ENCODE measurements around the gene IRAK1.

IRAK1 gene

GRCh38 chrX:154014429-154015380 is 5.0 kb downstream of the IRAK1 start:
- no peak for DNase-seq
- H3K36me3 ChIP-seq (replicated peaks; ENCODE audit: insufficient read depth, low read length) = no peaks in the 10 kb centered on the region
- no peak overlapping the region for H3K4me3 ChIP-seq (ENCODE audit: low read length)
- H3K4me2 ChIP-seq (ENCODE audit: low read depth, low read length) = no peak overlapping the region
- H3K9me2 ChIP-seq (replicated peaks; ENCODE audit: insufficient read depth, low read length) = no peaks in the 10 kb centered on the region
- peaks cover 18% of the 10 kb centered on the region for H3F3A ChIP-seq (ENCODE audit: insufficient read depth, low read length)
- no peaks in the 10 kb centered on the region for H4K20me1 ChIP-seq (ENCODE audit: insufficient read depth, low read length)
- peaks cover 72% of the 10 kb centered on the region for H3K79me2 ChIP-seq (ENCODE audit: low read length)
- H3K27ac ChIP-seq (ENCODE audit: low read length) = no peak overlapping the region
- H3K27me3 ChIP-seq (replicated peaks; ENCODE audit: insufficient read depth, low read length) = no peaks in the 10 kb centered on the region
- H3K9me3 ChIP-seq (replicated peaks; ENCODE audit: insufficient read depth, low read length) = no peaks in the 10 kb centered on the region
- no peak overlapping the region for H3K9ac ChIP-seq (ENCODE audit: low read length)
- H3K4me1 ChIP-seq (ENCODE audit: low read length) = peaks cover 31% of the 10 kb centered on the region
- no peak overlapping the region for H2AFZ ChIP-seq (ENCODE audit: low read length)
- no peak for TF ChIP-seq EZH2phosphoT487 (IDR thresholded peaks at IDR 0.05; ENCODE audit: low read length)
- no peak for TF ChIP-seq CTCF (IDR thresholded peaks at IDR 0.05; ENCODE audit: low read length)
- no peak for TF ChIP-seq EZH2 (optimal IDR thresholded peaks at IDR 0.05; ENCODE audit: low read depth, low read length)

- Histone ChIP-seq H3K9me2 (replicated peaks; ENCODE audit: insufficient read depth, low read length) (no peaks in the 10 kb centered on the region), H3K4me1 (ENCODE audit: low read length) (peaks cover 32% of the 10 kb centered on the region), H3F3A (ENCODE audit: insufficient read depth, low read length) (peaks cover 20% of the 10 kb centered on the region), H4K20me1 (ENCODE audit: insufficient read depth, low read length) (no peaks in the 10 kb centered on the region), H3K36me3 (replicated peaks; ENCODE audit: insufficient read depth, low read length) (no peaks in the 10 kb centered on the region), H3K4me3 (ENCODE audit: low read length) (no peak overlapping the region), H3K27me3 (replicated peaks; ENCODE audit: insufficient read depth, low read length) (no peaks in the 10 kb centered on the region), H3K27ac (ENCODE audit: low read length) (no peak overlapping the region), H3K9ac (ENCODE audit: low read length) (no peak overlapping the region), H3K4me2 (ENCODE audit: low read depth, low read length) (no peak overlapping the region), H3K79me2 (ENCODE audit: low read length) (peaks cover 66% of the 10 kb centered on the region), H2AFZ (ENCODE audit: low read length) (no peak overlapping the region), H3K9me3 (replicated peaks; ENCODE audit: insufficient read depth, low read length) (no peaks in the 10 kb centered on the region)
- TF ChIP-seq EZH2phosphoT487 (IDR thresholded peaks at IDR 0.05; ENCODE audit: low read length) (no peak), CTCF (IDR thresholded peaks at IDR 0.05; ENCODE audit: low read length) (peak; percentile 82)
- no peak for DNase-seq
Measured at GRCh38 chrX:154013614-154014360, 5.9 kb downstream of the IRAK1 start.

- Histone ChIP-seq H3K36me3 (replicated peaks; ENCODE audit: insufficient read depth, low read length) (no peaks in the 10 kb centered on the region), H3K4me1 (ENCODE audit: low read length) (peaks cover 37% of the 10 kb centered on the region), H3K27me3 (replicated peaks; ENCODE audit: insufficient read depth, low read length) (no peaks in the 10 kb centered on the region), H4K20me1 (ENCODE audit: insufficient read depth, low read length) (no peaks in the 10 kb centered on the region), H3K9me2 (replicated peaks; ENCODE audit: insufficient read depth, low read length) (no peaks in the 10 kb centered on the region), H3K4me3 (ENCODE audit: low read length) (no peak overlapping the region), H3K4me2 (ENCODE audit: low read depth, low read length) (no peak overlapping the region), H3K9ac (ENCODE audit: low read length) (no peak overlapping the region), H3K79me2 (ENCODE audit: low read length) (peaks cover 58% of the 10 kb centered on the region), H3K9me3 (replicated peaks; ENCODE audit: insufficient read depth, low read length) (no peaks in the 10 kb centered on the region), H3F3A (ENCODE audit: insufficient read depth, low read length) (peaks cover 24% of the 10 kb centered on the region), H3K27ac (ENCODE audit: low read length) (no peak overlapping the region), H2AFZ (ENCODE audit: low read length) (no peak overlapping the region)
- no peak for DNase-seq
- TF ChIP-seq CTCF (IDR thresholded peaks at IDR 0.05; ENCODE audit: low read length) (no peak), EZH2 (optimal IDR thresholded peaks at IDR 0.05; ENCODE audit: low read depth, low read length) (no peak), EZH2phosphoT487 (IDR thresholded peaks at IDR 0.05; ENCODE audit: low read length) (no peak)
Measured at GRCh38 chrX:154013001-154013421, 6.7 kb downstream of the IRAK1 start.

Data from MM.1S (cell line).